ENCODE measurements around the gene WDR54.

Gene WDR54

GRCh38 chr2:74425523-74425922 is 4.0 kb downstream of the WDR54 start:
- Histone ChIP-seq H3F3A (ENCODE audit: control insufficient read depth, insufficient read depth) (peaks cover 4% of the 10 kb centered on the region; the same call in 1 of the 2 replicates), H4K20me1 (ENCODE audit: control insufficient read depth, insufficient read depth, low read depth, low read length) (no peaks in the 10 kb centered on the region), H3K4me2 (ENCODE audit: low read length) (no peak overlapping the region), H3K27ac (ENCODE audit: low read depth, low read length) (no peak overlapping the region), H3K9me2 (replicated peaks; ENCODE audit: control insufficient read depth, low read length) (no peaks in the 10 kb centered on the region), H3K9me3 (ENCODE audit: control insufficient read depth, insufficient read depth, low read length) (no peaks in the 10 kb centered on the region), H3K4me3 (ENCODE audit: low read length) (no peak overlapping the region), H3K36me3 (ENCODE audit: control insufficient read depth, low read length) (peaks cover 30% of the 10 kb centered on the region), H3K4me1 (ENCODE audit: control insufficient read depth, low read length) (peaks cover 22% of the 10 kb centered on the region), H3K27me3 (ENCODE audit: control insufficient read depth, low read length) (no peaks in the 10 kb centered on the region), H3K79me2 (ENCODE audit: control insufficient read depth, low read length) (peaks cover 13% of the 10 kb centered on the region)
- TF ChIP-seq, protein P1, sequence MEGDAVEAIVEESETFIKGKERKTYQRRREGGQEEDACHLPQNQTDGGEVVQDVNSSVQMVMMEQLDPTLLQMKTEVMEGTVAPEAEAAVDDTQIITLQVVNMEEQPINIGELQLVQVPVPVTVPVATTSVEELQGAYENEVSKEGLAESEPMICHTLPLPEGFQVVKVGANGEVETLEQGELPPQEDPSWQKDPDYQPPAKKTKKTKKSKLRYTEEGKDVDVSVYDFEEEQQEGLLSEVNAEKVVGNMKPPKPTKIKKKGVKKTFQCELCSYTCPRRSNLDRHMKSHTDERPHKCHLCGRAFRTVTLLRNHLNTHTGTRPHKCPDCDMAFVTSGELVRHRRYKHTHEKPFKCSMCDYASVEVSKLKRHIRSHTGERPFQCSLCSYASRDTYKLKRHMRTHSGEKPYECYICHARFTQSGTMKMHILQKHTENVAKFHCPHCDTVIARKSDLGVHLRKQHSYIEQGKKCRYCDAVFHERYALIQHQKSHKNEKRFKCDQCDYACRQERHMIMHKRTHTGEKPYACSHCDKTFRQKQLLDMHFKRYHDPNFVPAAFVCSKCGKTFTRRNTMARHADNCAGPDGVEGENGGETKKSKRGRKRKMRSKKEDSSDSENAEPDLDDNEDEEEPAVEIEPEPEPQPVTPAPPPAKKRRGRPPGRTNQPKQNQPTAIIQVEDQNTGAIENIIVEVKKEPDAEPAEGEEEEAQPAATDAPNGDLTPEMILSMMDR (IDR thresholded peaks at IDR 0.05; ENCODE audit: low read depth, low read length, poor library complexity, severe bottlenecking), result no peak
- TF ChIP-seq EZH2phosphoT487 (IDR thresholded peaks at IDR 0.05; ENCODE audit: borderline replicate concordance, low read length), result no peak

DNA sequence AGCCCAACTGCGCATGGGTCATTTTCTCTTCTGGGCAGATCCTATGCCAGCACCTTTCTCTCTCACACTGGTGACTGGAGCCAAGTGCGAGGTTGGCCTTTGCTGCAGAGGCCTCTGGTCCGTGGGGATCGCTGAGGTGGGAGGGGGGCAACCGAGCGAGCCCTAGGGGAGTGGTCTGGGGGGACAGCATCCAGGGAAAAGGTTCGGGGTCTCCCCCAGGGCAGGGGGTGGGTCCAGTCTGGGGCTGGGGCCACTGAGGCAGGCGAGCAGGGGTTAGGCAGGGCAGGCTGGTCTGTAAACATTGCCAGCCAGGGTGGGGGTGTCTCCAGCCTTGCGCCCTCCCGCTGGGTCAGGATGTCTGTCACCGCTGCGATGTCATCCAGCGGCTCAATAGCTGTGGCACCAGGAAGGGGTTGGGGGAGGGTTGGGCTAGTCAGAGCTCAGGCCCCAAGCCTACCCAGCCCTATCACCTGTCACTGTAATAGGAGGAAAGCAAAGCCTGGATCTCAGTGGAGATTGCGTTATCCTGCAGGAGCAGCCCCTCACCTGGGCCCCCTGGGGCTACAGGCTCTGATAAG is 4.7 kb downstream of the WDR54 start:
- Histone ChIP-seq H3K36me3 (ENCODE audit: control insufficient read depth, low read length) (peaks cover 30% of the 10 kb centered on the region), H4K20me1 (ENCODE audit: control insufficient read depth, insufficient read depth, low read depth, low read length) (no peaks in the 10 kb centered on the region), H3K27ac (ENCODE audit: low read depth, low read length) (no peak overlapping the region), H3K4me3 (ENCODE audit: low read length) (no peak overlapping the region), H3F3A (ENCODE audit: control insufficient read depth, insufficient read depth) (peaks cover 4% of the 10 kb centered on the region; the same call in 1 of the 2 replicates), H3K79me2 (ENCODE audit: control insufficient read depth, low read length) (peaks cover 13% of the 10 kb centered on the region), H3K27me3 (ENCODE audit: control insufficient read depth, low read length) (no peaks in the 10 kb centered on the region), H3K9me3 (ENCODE audit: control insufficient read depth, insufficient read depth, low read length) (no peaks in the 10 kb centered on the region), H3K9me2 (replicated peaks; ENCODE audit: control insufficient read depth, low read length) (no peaks in the 10 kb centered on the region), H3K4me1 (ENCODE audit: control insufficient read depth, low read length) (peaks cover 15% of the 10 kb centered on the region), H3K4me2 (ENCODE audit: low read length) (no peak overlapping the region)
- TF ChIP-seq, protein P1 (IDR thresholded peaks at IDR 0.05; ENCODE audit: low read depth, low read length, poor library complexity, severe bottlenecking), result no peak
- no peak for TF ChIP-seq EZH2phosphoT487 (IDR thresholded peaks at IDR 0.05; ENCODE audit: borderline replicate concordance, low read length)

DNA sequence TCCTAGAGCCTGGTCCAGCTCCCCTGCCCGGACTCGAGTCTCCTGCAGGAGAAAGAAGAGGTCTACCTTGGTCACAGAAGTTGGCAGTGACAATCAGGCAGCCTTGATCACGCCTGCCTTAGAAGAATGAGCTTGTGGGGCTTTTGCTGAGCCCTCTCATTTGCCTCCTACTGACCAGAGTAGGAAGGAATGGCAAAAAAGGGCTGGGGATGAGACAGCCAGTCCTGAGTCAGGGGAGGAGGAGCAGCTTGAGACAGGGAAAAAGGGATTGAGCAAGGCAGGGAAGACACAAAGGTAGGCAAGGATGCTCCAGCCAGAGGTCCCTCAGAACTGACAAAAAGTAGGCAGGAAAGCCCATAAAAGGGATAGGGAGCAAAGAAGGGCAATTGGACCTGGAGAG is 6.0 kb downstream of the WDR54 start:
- Histone ChIP-seq H3K27me3 (ENCODE audit: control insufficient read depth, low read length) (no peaks in the 10 kb centered on the region), H3K4me2 (ENCODE audit: low read length) (no peak overlapping the region), H3K27ac (ENCODE audit: low read depth, low read length) (no peak overlapping the region), H3K9me2 (replicated peaks; ENCODE audit: control insufficient read depth, low read length) (no peaks in the 10 kb centered on the region), H4K20me1 (ENCODE audit: control insufficient read depth, insufficient read depth, low read depth, low read length) (no peaks in the 10 kb centered on the region), H3K79me2 (ENCODE audit: control insufficient read depth, low read length) (peaks cover 5% of the 10 kb centered on the region; the same call in 1 of the 2 replicates), H3K36me3 (ENCODE audit: control insufficient read depth, low read length) (peaks cover 30% of the 10 kb centered on the region), H3K4me3 (ENCODE audit: low read length) (no peak overlapping the region), H3K9me3 (ENCODE audit: control insufficient read depth, insufficient read depth, low read length) (no peaks in the 10 kb centered on the region), H3F3A (ENCODE audit: control insufficient read depth, insufficient read depth) (peaks cover 4% of the 10 kb centered on the region; the same call in 1 of the 2 replicates), H3K4me1 (ENCODE audit: control insufficient read depth, low read length) (peaks cover 8% of the 10 kb centered on the region)
- TF ChIP-seq EZH2phosphoT487 (IDR thresholded peaks at IDR 0.05; ENCODE audit: borderline replicate concordance, low read length), result no peak
- TF ChIP-seq, protein P1 (IDR thresholded peaks at IDR 0.05; ENCODE audit: low read depth, low read length, poor library complexity, severe bottlenecking), result no peak
